A549 (cell line): ENCODE measurements around the gene ATP1A3.

Experiments used
- CEBPB ChIP-seq, 2 experiments: fragments of >200 bp in 1 of 2; sonication (Bioruptor Twin) in 1 of 2; formaldehyde crosslinking in 1 of 2; IDR thresholded peaks; 2 replicates each; pipeline ENCODE4 v1.6.1; 2012 to 2016
- EP300 ChIP-seq, 2 experiments: fragments of >200 bp; sonication (Bioruptor Twin); formaldehyde crosslinking; IDR thresholded peaks; 2 replicates in 1 of 2; 3 replicates in 1 of 2; pipeline ENCODE4 v1.6.1; 2016 to 2017
- RAD21 ChIP-seq, 2 experiments: fragments of >200 bp in 1 of 2; sonication (Bioruptor Twin) in 1 of 2; formaldehyde crosslinking in 1 of 2; IDR thresholded peaks in 1 of 2; conservative IDR thresholded peaks in 1 of 2; 2 replicates in 1 of 2; 3 replicates in 1 of 2; pipeline ENCODE4 v1.6.1; 2012 to 2018; ENCODE audit warnings: inconsistent platforms in 1 of 2
- TF ChIP-seq, protein P1 (sequence below): fragments of >200 bp; sonication (Bioruptor Twin); formaldehyde crosslinking; IDR thresholded peaks from 3 replicates; pipeline ENCODE4 v1.5.1; 2016

DNA sequence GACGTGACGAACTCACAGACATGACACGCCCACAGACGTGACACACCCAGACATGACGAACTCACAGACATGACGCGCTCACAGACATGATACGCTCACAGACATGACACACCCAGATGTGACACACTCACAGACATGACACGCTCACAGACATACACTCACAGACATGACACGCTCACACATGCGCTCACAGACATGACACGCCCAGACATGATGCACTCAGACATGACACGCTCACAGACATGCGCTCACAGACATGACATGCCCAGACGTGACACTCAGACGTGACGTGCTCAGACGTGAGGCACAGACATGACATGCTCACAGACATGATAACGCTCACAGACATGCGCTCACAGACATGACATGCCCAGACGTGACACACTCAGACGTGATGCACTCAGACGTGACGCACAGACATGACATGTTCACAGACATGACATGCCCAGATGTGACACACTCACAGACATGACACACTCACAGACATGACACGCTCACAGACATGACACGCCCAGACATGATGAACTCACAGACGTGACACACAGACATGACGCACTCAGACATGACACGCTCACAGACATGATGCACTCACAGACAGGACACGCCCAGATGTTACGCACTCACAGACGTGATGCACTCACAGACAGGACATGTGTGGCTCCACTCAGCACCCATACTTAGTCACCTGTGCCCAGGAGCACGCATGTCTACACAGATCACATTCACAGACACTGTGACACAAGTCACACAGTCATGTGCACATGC lies 73.9 kb downstream of the ATP1A3 start:
- TF ChIP-seq RAD21 (conservative IDR thresholded peaks at IDR 0.05 in 1 of 2, IDR thresholded peaks at IDR 0.05 in 1 of 2) (no peak), EP300 (IDR thresholded peaks at IDR 0.05) (no peak), CEBPB (IDR thresholded peaks at IDR 0.05) (no peak)
- TF ChIP-seq, protein P1, sequence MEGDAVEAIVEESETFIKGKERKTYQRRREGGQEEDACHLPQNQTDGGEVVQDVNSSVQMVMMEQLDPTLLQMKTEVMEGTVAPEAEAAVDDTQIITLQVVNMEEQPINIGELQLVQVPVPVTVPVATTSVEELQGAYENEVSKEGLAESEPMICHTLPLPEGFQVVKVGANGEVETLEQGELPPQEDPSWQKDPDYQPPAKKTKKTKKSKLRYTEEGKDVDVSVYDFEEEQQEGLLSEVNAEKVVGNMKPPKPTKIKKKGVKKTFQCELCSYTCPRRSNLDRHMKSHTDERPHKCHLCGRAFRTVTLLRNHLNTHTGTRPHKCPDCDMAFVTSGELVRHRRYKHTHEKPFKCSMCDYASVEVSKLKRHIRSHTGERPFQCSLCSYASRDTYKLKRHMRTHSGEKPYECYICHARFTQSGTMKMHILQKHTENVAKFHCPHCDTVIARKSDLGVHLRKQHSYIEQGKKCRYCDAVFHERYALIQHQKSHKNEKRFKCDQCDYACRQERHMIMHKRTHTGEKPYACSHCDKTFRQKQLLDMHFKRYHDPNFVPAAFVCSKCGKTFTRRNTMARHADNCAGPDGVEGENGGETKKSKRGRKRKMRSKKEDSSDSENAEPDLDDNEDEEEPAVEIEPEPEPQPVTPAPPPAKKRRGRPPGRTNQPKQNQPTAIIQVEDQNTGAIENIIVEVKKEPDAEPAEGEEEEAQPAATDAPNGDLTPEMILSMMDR, result no peak
